K562 (cell line): ENCODE data around the gene SLC10A3. TPM values are rescaled to one million over a fixed set of nuclear protein-coding genes. Genes with fewer than 3 reads are reported as not detected.
A peak's percentile ranks its signal among the peaks of the same experiment; 100 is the strongest.

Experiments used
- CBFB ChIP-seq: sonication (generic); formaldehyde crosslinking; IDR thresholded peaks from 2 replicates; pipeline ENCODE4 v1.4.0; 2020; ENCODE audit warnings: mild to moderate bottlenecking, missing genetic modification reagents
- DIDO1 ChIP-seq: fragments of 450-650 bp; IDR thresholded peaks from 2 replicates; pipeline ENCODE4 v1.6.1; 2016; ENCODE audit warnings: low read depth, missing biosample characterization, missing genetic modification characterization
- DMBX1 ChIP-seq: fragments of 250-450 bp; sonication (Bioruptor Pico); IDR thresholded peaks from 2 replicates; pipeline ENCODE4 v1.8.0; 2022; ENCODE audit warnings: inconsistent platforms, mild to moderate bottlenecking, moderate library complexity, borderline replicate concordance
- NCOR1 ChIP-seq: fragments of 450-650 bp; IDR thresholded peaks from 2 replicates; pipeline ENCODE4 v1.6.1; 2016; ENCODE audit warnings: mild to moderate bottlenecking, moderate library complexity
- NR2C2 ChIP-seq, 2 experiments: fragments of 200-800 bp in 1 of 2; sonication (Bioruptor generic) in 1 of 2; sonication (generic) in 1 of 2; formaldehyde crosslinking in 1 of 2; IDR thresholded peaks; 2 replicates each; pipeline versions ENCODE4 v1.6.1 to v1.8.0; 2016 to 2022; ENCODE audit warnings: mild to moderate bottlenecking in 1 of 2, missing compliant biosample characterization in 1 of 2, missing genetic modification characterization in 1 of 2, missing genetic modification reagents in 1 of 2
- POLR2AphosphoS2 ChIP-seq: IDR thresholded peaks from 2 replicates; pipeline ENCODE4 v1.6.1; 2012; ENCODE audit warnings: low read length, improper control_type of control experiment
- PRMT5 ChIP-seq: sonication (generic); formaldehyde crosslinking; IDR thresholded peaks from 2 replicates; pipeline ENCODE4 v1.5.0; 2020; ENCODE audit warnings: missing genetic modification reagents
- RNF2 ChIP-seq: sonication (generic); IDR thresholded peaks from 2 replicates; pipeline ENCODE4 v1.6.1; 2016
- SMARCB1 ChIP-seq: IDR thresholded peaks from 2 replicates; pipeline ENCODE4 v1.6.1; 2011; ENCODE audit warnings: improper control_type of control experiment, low read depth; ENCODE audit not compliant: insufficient read length
- ZNF121 ChIP-seq: sonication (generic); formaldehyde crosslinking; conservative IDR thresholded peaks from 2 replicates; pipeline ENCODE4 v1.8.0; 2022; ENCODE audit warnings: missing genetic modification reagents
- ZNF239 ChIP-seq: fragments of 250-450 bp; sonication (Bioruptor Pico); IDR thresholded peaks from 2 replicates; pipeline ENCODE4 v1.4.0; 2020; ENCODE audit warnings: mild to moderate bottlenecking
- ZNF324 ChIP-seq: fragments of 250-450 bp; sonication (Bioruptor Pico); IDR thresholded peaks from 2 replicates; pipeline ENCODE4 v1.4.0; 2020; ENCODE audit warnings: mild to moderate bottlenecking
- ZNF583 ChIP-seq: fragments of 250-450 bp; sonication (Bioruptor Pico); IDR thresholded peaks from 2 replicates; pipeline ENCODE4 v1.4.0; 2020
- ZNF707 ChIP-seq: fragments of 250-450 bp; sonication (Bioruptor Pico); conservative IDR thresholded peaks from 2 replicates; pipeline ENCODE4 v1.8.0; 2022; ENCODE audit warnings: inconsistent platforms, mild to moderate bottlenecking, moderate library complexity
- polyA plus RNA-seq, 8 experiments: library from polyadenylated mRNA; depleted of rRNA in 4 of 8; stranded (reverse) in 5 of 8; unstranded in 3 of 8; fragments of >200 nt; fragmentation: Nextera tagmentation in 2 of 8; fragmentation: Illumina TruSeq in 1 of 8; extraction: Ambion mirVana in 2 of 8; extraction: Trizol in 1 of 8; gene quantifications; 2 replicates each; pipeline versions ENCODE4 v1.2.1 to v1.2.3, GENCODE V29; 2011 to 2014; ENCODE audit warnings: inconsistent platforms in 1 of 8, missing spikeins in 1 of 8
- total RNA-seq, 7 experiments: library from RNA; depleted of rRNA in 6 of 7; stranded (reverse); fragments of >200 nt in 6 of 7; fragmentation: Illumina TruSeq in 2 of 7; extraction: Trizol in 2 of 7; gene quantifications; 2 replicates each; pipeline versions ENCODE4 v1.2.1 to v1.2.3, GENCODE V29; 2011 to 2021; ENCODE audit warnings: low replicate concordance in 1 of 7
- TF ChIP-seq, protein P1 (sequence below): sonication (generic); formaldehyde crosslinking; IDR thresholded peaks from 2 replicates; pipeline ENCODE4 v1.8.0; 2023; ENCODE audit warnings: mild to moderate bottlenecking, missing genetic modification reagents
- TF ChIP-seq, protein P2 (sequence below): sonication (generic); formaldehyde crosslinking; IDR thresholded peaks from 2 replicates; pipeline ENCODE4 v1.8.0; 2022; ENCODE audit warnings: missing genetic modification reagents, mild to moderate bottlenecking, borderline replicate concordance
- TF ChIP-seq, protein P3 (sequence below), 2 experiments: fragments of 200-800 bp in 1 of 2; sonication (Bioruptor generic) in 1 of 2; sonication (generic) in 1 of 2; formaldehyde crosslinking in 1 of 2; IDR thresholded peaks in 1 of 2; conservative IDR thresholded peaks in 1 of 2; 2 replicates each; pipeline versions ENCODE4 v1.5.0 to v1.6.1; 2016 to 2020; ENCODE audit warnings: missing compliant biosample characterization in 1 of 2, missing genetic modification characterization in 1 of 2, missing genetic modification reagents in 1 of 2
- TF ChIP-seq, protein P4 (sequence below), 3 experiments: fragments of 200-800 bp in 1 of 3; sonication (Bioruptor generic) in 1 of 3; sonication (generic) in 1 of 3; formaldehyde crosslinking in 1 of 3; IDR thresholded peaks; 2 replicates each; pipeline versions ENCODE4 v1.6.1 to v1.8.0; 2016 to 2022; ENCODE audit warnings: mild to moderate bottlenecking in 2 of 3, missing compliant biosample characterization in 2 of 3, missing genetic modification characterization in 2 of 3, missing genetic modification reagents in 1 of 3
- TF ChIP-seq, protein P5 (sequence below), 2 experiments: fragments of 250-450 bp in 1 of 2; fragments of 450-650 bp in 1 of 2; sonication (Bioruptor Pico) in 1 of 2; IDR thresholded peaks; 2 replicates each; pipeline versions ENCODE4 v1.6.1 to v1.8.0; 2016 to 2021; ENCODE audit warnings: mild to moderate bottlenecking in 2 of 2, moderate library complexity in 2 of 2, missing compliant biosample characterization in 1 of 2, missing genetic modification characterization in 1 of 2

SLC10A3 gene
- total and polyA plus RNA-seq, 9 of the 15 experiments (the other 6 are each of a cell fraction or from before 2014, with no cell fraction given), result 5.2 to 30.6 (median 16.7) TPM

DNA sequence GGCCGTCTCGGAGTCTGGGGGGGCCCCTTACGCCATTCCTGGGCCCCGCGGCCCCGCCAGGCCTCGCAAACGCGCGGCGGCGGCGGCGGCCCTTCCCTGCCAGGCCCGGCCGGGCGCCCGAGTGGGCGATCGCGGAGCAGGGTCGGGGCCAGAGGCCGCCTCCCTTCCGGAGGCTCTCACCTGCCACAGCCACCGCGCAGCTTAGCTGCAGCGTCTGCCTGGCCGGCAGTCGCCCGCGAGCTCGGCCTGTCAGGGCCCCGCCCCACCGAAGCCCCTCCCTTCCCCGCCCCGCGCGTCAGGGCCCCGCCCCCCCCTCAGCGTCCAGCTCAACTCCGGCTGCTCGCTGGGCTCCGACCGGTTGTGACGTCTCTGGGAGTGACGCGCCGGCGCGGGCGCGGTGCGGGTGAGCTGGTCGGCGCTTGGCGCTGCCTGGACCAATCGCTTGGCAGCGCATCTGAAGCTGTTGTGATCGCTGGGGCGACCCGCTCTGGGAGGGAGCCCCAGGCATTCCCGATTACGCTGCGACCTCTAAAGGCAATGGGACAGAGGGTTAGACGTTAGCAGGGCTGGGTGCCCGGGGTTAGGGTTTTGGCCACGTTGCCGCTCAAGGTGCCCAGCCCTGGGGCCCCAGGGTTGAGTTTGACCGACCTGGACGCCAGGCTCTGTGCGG, at the start of gene SLC10A3 (continued):
- TF ChIP-seq, protein P1, sequence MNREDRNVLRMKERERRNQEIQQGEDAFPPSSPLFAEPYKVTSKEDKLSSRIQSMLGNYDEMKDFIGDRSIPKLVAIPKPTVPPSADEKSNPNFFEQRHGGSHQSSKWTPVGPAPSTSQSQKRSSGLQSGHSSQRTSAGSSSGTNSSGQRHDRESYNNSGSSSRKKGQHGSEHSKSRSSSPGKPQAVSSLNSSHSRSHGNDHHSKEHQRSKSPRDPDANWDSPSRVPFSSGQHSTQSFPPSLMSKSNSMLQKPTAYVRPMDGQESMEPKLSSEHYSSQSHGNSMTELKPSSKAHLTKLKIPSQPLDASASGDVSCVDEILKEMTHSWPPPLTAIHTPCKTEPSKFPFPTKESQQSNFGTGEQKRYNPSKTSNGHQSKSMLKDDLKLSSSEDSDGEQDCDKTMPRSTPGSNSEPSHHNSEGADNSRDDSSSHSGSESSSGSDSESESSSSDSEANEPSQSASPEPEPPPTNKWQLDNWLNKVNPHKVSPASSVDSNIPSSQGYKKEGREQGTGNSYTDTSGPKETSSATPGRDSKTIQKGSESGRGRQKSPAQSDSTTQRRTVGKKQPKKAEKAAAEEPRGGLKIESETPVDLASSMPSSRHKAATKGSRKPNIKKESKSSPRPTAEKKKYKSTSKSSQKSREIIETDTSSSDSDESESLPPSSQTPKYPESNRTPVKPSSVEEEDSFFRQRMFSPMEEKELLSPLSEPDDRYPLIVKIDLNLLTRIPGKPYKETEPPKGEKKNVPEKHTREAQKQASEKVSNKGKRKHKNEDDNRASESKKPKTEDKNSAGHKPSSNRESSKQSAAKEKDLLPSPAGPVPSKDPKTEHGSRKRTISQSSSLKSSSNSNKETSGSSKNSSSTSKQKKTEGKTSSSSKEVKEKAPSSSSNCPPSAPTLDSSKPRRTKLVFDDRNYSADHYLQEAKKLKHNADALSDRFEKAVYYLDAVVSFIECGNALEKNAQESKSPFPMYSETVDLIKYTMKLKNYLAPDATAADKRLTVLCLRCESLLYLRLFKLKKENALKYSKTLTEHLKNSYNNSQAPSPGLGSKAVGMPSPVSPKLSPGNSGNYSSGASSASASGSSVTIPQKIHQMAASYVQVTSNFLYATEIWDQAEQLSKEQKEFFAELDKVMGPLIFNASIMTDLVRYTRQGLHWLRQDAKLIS (CRISPR knock-in tag), result no peak
- TF ChIP-seq ZNF121 (CRISPR knock-in tag), result no peak
- no peak for TF ChIP-seq CBFB
- TF ChIP-seq SMARCB1, result no peak
- TF ChIP-seq, protein P2, sequence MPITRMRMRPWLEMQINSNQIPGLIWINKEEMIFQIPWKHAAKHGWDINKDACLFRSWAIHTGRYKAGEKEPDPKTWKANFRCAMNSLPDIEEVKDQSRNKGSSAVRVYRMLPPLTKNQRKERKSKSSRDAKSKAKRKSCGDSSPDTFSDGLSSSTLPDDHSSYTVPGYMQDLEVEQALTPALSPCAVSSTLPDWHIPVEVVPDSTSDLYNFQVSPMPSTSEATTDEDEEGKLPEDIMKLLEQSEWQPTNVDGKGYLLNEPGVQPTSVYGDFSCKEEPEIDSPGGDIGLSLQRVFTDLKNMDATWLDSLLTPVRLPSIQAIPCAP (CRISPR knock-in tag), result no peak
- TF ChIP-seq RNF2, result no peak; the same call in 1 of the 2 replicates
- TF ChIP-seq, protein P3, sequence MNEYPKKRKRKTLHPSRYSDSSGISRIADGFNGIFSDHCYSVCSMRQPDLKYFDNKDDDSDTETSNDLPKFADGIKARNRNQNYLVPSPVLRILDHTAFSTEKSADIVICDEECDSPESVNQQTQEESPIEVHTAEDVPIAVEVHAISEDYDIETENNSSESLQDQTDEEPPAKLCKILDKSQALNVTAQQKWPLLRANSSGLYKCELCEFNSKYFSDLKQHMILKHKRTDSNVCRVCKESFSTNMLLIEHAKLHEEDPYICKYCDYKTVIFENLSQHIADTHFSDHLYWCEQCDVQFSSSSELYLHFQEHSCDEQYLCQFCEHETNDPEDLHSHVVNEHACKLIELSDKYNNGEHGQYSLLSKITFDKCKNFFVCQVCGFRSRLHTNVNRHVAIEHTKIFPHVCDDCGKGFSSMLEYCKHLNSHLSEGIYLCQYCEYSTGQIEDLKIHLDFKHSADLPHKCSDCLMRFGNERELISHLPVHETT (CRISPR knock-in tag; conservative IDR thresholded peaks at IDR 0.05 in 1 of 2, IDR thresholded peaks at IDR 0.05 in 1 of 2), result no peak
- no peak for TF ChIP-seq DIDO1 (tag)
- TF ChIP-seq NR2C2 (CRISPR knock-in tag; IDR thresholded peaks at IDR 0.05), result no peak
- TF ChIP-seq NR2C2 (tag; IDR thresholded peaks at IDR 0.05), result peak; percentile 60; the same call in 1 of the 2 replicates
- no peak for TF ChIP-seq PRMT5 (CRISPR knock-in tag)
- no peak for TF ChIP-seq ZNF583 (CRISPR knock-in tag)
- no peak for TF ChIP-seq POLR2AphosphoS2
- TF ChIP-seq, protein P4, sequence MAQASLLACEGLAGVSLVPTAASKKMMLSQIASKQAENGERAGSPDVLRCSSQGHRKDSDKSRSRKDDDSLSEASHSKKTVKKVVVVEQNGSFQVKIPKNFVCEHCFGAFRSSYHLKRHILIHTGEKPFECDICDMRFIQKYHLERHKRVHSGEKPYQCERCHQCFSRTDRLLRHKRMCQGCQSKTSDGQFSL (CRISPR knock-in tag; IDR thresholded peaks at IDR 0.05), result peak; percentile 50
- TF ChIP-seq, protein P4 (tag; IDR thresholded peaks at IDR 0.05), result peak in 1 of 2 experiments; percentile 35; a peak in 1 of 4 replicates
- TF ChIP-seq ZNF324 (CRISPR knock-in tag), result no peak
- no peak for TF ChIP-seq ZNF239 (CRISPR knock-in tag)
- TF ChIP-seq, protein P5, sequence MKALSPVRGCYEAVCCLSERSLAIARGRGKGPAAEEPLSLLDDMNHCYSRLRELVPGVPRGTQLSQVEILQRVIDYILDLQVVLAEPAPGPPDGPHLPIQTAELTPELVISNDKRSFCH (CRISPR knock-in tag; IDR thresholded peaks at IDR 0.05), result no peak
- TF ChIP-seq, protein P5 (tag; IDR thresholded peaks at IDR 0.05), result no peak
- TF ChIP-seq NCOR1, result no peak
- no peak for TF ChIP-seq DMBX1
- TF ChIP-seq ZNF707, result no peak
